AG09309 (cell line): Measurements from ENCODE around the gene TEX2.

Source experiments
- DNase-seq: peaks from one replicate; pipeline ENCODE4 v3.0.0-alpha.2; 2010; ENCODE audit warnings: low read depth
- H3K4me3 ChIP-seq: 2 replicates; pipeline ENCODE4 v1.5.1; 2011; ENCODE audit warnings: mild to moderate bottlenecking, low read depth, low read length, moderate library complexity; ENCODE audit not compliant: control insufficient read depth
- TF ChIP-seq, protein P1 (sequence below): IDR thresholded peaks from 2 replicates; pipeline ENCODE4 v1.5.1; 2011; ENCODE audit warnings: mild to moderate bottlenecking, low read depth, low read length, inconsistent platforms; ENCODE audit not compliant: insufficient read depth, control insufficient read depth; ENCODE audit errors: missing control alignments

TEX2 gene

DNA sequence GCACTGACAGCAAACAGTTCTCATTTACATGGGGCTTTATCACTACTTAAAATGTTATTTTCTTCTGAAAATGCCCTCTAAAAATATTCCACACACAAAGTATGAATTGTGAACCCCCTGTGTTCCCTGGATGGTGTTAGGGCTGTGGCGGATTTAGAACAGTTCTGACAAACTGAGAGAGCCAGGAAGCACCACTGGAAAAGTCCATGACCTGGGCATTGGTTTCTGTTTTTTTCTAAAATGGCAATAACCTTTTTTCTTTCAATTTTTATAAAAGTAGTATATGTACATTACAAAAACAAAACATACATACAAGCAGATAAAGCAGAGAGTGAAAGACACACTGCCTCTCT, 112.1 kb downstream of the TEX2 start:
- H3K4me3 ChIP-seq = no peak overlapping the region
- TF ChIP-seq, protein P1, sequence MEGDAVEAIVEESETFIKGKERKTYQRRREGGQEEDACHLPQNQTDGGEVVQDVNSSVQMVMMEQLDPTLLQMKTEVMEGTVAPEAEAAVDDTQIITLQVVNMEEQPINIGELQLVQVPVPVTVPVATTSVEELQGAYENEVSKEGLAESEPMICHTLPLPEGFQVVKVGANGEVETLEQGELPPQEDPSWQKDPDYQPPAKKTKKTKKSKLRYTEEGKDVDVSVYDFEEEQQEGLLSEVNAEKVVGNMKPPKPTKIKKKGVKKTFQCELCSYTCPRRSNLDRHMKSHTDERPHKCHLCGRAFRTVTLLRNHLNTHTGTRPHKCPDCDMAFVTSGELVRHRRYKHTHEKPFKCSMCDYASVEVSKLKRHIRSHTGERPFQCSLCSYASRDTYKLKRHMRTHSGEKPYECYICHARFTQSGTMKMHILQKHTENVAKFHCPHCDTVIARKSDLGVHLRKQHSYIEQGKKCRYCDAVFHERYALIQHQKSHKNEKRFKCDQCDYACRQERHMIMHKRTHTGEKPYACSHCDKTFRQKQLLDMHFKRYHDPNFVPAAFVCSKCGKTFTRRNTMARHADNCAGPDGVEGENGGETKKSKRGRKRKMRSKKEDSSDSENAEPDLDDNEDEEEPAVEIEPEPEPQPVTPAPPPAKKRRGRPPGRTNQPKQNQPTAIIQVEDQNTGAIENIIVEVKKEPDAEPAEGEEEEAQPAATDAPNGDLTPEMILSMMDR = no peak

DNA sequence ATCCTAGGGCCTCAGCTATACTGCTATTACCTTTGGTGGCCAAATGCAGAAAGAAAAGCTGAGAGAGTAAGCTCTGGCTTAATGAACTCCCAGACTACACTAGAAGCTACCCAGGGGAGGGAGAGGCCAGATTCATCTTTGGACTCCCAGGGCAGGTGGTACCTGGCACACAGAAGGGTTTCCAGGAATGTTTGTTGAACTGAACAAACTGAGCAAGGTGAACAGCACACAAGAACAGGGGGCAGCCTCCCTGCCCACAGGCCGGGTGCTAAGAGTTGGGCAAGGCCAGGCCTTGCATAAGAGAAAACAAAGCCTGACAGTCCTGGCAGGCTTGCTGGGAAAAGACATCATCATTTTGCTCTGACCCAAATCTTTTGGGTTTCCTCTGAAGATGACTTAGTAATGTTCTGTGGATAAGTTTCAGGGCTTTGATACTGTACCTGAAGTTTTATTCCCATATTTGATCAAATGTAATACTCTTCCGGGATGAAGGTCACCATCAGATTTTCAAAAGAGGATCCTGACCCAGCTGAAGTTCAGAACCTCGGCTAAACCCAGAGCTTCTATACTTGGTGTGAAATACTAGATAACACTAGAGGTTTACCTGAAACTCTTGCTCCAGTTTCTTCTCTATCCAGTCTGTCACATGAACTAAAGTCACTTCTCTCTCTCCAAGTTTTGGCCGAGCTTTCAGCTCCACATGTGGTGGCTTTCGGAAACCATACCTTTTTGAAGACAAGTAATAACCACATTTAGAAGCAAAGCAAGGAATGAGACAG, 112.6 kb downstream of the TEX2 start:
- TF ChIP-seq, protein P1 = no peak
- no peak overlapping the region for H3K4me3 ChIP-seq
- no peak for DNase-seq

More for the DNA sequence above, 112.1 kb downstream of the TEX2 start:
- DNase-seq = no peak

- TF ChIP-seq, protein P1 = no peak
- DNase-seq = no peak
These were observed 113.9 kb downstream of the TEX2 start for GRCh38 chr17:64149196-64149595.

GRCh38 chr17:64148699-64149098, 114.4 kb downstream of the TEX2 start:
- H3K4me3 ChIP-seq = no peak overlapping the region
- TF ChIP-seq, protein P1 = peak; percentile 13
- DNase-seq = no peak

More at GRCh38 chr17:64149196-64149595, 113.9 kb downstream of the TEX2 start:
- no peak overlapping the region for H3K4me3 ChIP-seq

GRCh38 chr17:64148017-64148631, 114.9 kb downstream of the TEX2 start:
- TF ChIP-seq, protein P1 = no peak
- no peak for DNase-seq
- H3K4me3 ChIP-seq = no peak overlapping the region

GRCh38 chr17:64147110-64148016, 115.7 kb downstream of the TEX2 start:
- TF ChIP-seq, protein P1 = no peak
- no peak for DNase-seq
- peak overlapping the region; percentile 78; the same call in 1 of the 2 replicates for H3K4me3 ChIP-seq
